Superior temporal gyrus (tissue), 1 donor: Measurements from ENCODE around the gene CCDC51.

Source experiments
- DNase-seq: peaks from one replicate; pipeline ENCODE4 v3.0.0-alpha.2; 2016; ENCODE audit errors: extremely low spot score

The CCDC51 gene

GRCh38 chr3:48433472-48434118 lies 6.3 kb downstream of the CCDC51 start:
- DNase-seq, result no peak

GRCh38 chr3:48432411-48433371 lies 7.2 kb downstream of the CCDC51 start:
- no peak for DNase-seq

- no peak for DNase-seq
These were observed 8.5 kb downstream of the CCDC51 start for GRCh38 chr3:48431224-48432029.

GRCh38 chr3:48430708-48431101 lies 9.2 kb downstream of the CCDC51 start:
- no peak for DNase-seq

GRCh38 chr3:48429960-48430707 lies 9.8 kb downstream of the CCDC51 start, which contains the start of gene PLXNB1:
Gene PLXNB1 (minus strand): TSS chr3:48430086. CDS start chr3:48424611, 5,475 bp downstream.
- DNase-seq, result no peak

GRCh38 chr3:48429317-48429959 lies 10.5 kb downstream of the CCDC51 start:
- DNase-seq, result peak; percentile 81

GRCh38 chr3:48428572-48429316 lies 11.2 kb downstream of the CCDC51 start:
- DNase-seq, result peak; percentile 32

GRCh38 chr3:48428088-48428571 lies 11.8 kb downstream of the CCDC51 start:
- DNase-seq, result peak; percentile 30

GRCh38 chr3:48427630-48427962 lies 12.3 kb downstream of the CCDC51 start:
- no peak for DNase-seq

GRCh38 chr3:48426944-48427629 lies 12.8 kb downstream of the CCDC51 start:
- peak; percentile 66 for DNase-seq

- peak; percentile 94 for DNase-seq
These were observed 13.5 kb downstream of the CCDC51 start for GRCh38 chr3:48426401-48426909.

GRCh38 chr3:48425281-48425812 lies 14.6 kb downstream of the CCDC51 start:
- DNase-seq, result peak; percentile 49

GRCh38 chr3:48423883-48424695 lies 15.8 kb downstream of the CCDC51 start:
- peak; percentile 15 for DNase-seq

- peak; percentile 45 for DNase-seq
These were observed 16.6 kb downstream of the CCDC51 start for GRCh38 chr3:48423241-48423882.

- DNase-seq, result no peak
These were observed 17.2 kb downstream of the CCDC51 start for GRCh38 chr3:48422681-48423080.

- DNase-seq, result no peak
These were observed 17.6 kb downstream of the CCDC51 start for GRCh38 chr3:48422272-48422671.

- no peak for DNase-seq
These were observed 19.4 kb downstream of the CCDC51 start for GRCh38 chr3:48420561-48420960.
